MM.1S (cell line): ENCODE results near the gene NXPH4.

Source experiments
- DNase-seq: peaks from one replicate; pipeline ENCODE4 v3.0.0-alpha.2; 2015
- H2AFZ ChIP-seq: fragments of 300-600 bp; sonication (generic); 2 replicates; pipeline ENCODE4 v1.6.0; 2016; ENCODE audit warnings: antibody characterized with exemption, low read length
- H3F3A ChIP-seq: fragments of 300-600 bp; sonication (generic); 2 replicates; pipeline ENCODE4 v1.6.1; 2016; ENCODE audit warnings: mild to moderate bottlenecking, antibody characterized with exemption, low read length, moderate library complexity, mixed read lengths; ENCODE audit not compliant: insufficient read depth
- H3K27ac ChIP-seq: fragments of 300-600 bp; sonication (generic); 2 replicates; pipeline ENCODE4 v1.5.1; 2016; ENCODE audit warnings: mild to moderate bottlenecking, low read length
- H3K27me3 ChIP-seq: fragments of 300-600 bp; sonication (generic); replicated peaks from 2 replicates; pipeline ENCODE4 v1.6.0; 2016; ENCODE audit warnings: low read length; ENCODE audit not compliant: insufficient read depth
- H3K36me3 ChIP-seq: fragments of 300-600 bp; sonication (generic); replicated peaks from 2 replicates; pipeline ENCODE4 v1.6.1; 2016; ENCODE audit warnings: mild to moderate bottlenecking, low read length, mixed read lengths; ENCODE audit not compliant: insufficient read depth
- H3K4me1 ChIP-seq: fragments of 300-600 bp; sonication (generic); 2 replicates; pipeline ENCODE4 v1.6.1; 2016; ENCODE audit warnings: low read length, mixed read lengths
- H3K4me2 ChIP-seq: fragments of 300-600 bp; sonication (generic); 2 replicates; pipeline ENCODE4 v1.6.0; 2016; ENCODE audit warnings: low read depth, low read length
- H3K4me3 ChIP-seq: fragments of 300-600 bp; sonication (generic); 2 replicates; pipeline ENCODE4 v1.5.1; 2016; ENCODE audit warnings: low read length, mixed read lengths
- H3K79me2 ChIP-seq: fragments of 300-600 bp; sonication (generic); 2 replicates; pipeline ENCODE4 v1.6.1; 2016; ENCODE audit warnings: mixed run types, low read length, mixed read lengths
- H3K9ac ChIP-seq: fragments of 300-600 bp; sonication (generic); 2 replicates; pipeline ENCODE4 v1.6.1; 2016; ENCODE audit warnings: low read length, mixed read lengths
- H3K9me2 ChIP-seq: fragments of 300-600 bp; sonication (generic); replicated peaks from 2 replicates; pipeline ENCODE4 v1.6.1; 2016; ENCODE audit warnings: mild to moderate bottlenecking, low read length, mixed read lengths; ENCODE audit not compliant: insufficient read depth
- H3K9me3 ChIP-seq: fragments of 300-600 bp; sonication (generic); replicated peaks from 2 replicates; pipeline ENCODE4 v1.6.1; 2016; ENCODE audit warnings: mild to moderate bottlenecking, low read length, mixed read lengths; ENCODE audit not compliant: insufficient read depth
- H4K20me1 ChIP-seq: fragments of 300-600 bp; sonication (generic); 2 replicates; pipeline ENCODE4 v1.6.1; 2016; ENCODE audit warnings: mild to moderate bottlenecking, low read length, moderate library complexity, mixed read lengths; ENCODE audit not compliant: insufficient read depth
- EZH2 ChIP-seq: fragments of 300-600 bp; sonication (generic); optimal IDR thresholded peaks from 2 replicates; pipeline ENCODE3; 2017; ENCODE audit warnings: low read depth, mild to moderate bottlenecking, antibody characterized with exemption, low read length, mixed read lengths
- EZH2phosphoT487 ChIP-seq: fragments of 300-600 bp; sonication (generic); IDR thresholded peaks from 2 replicates; pipeline ENCODE4 v1.6.1; 2018; ENCODE audit warnings: antibody characterized with exemption, low read length
- TF ChIP-seq, protein P1 (sequence below): fragments of 300-600 bp; sonication (generic); IDR thresholded peaks from 2 replicates; pipeline ENCODE4 v1.5.1; 2016; ENCODE audit warnings: antibody characterized with exemption, low read length, mixed read lengths

NXPH4 gene

GRCh38 chr12:57205186-57205585, 11.4 kb upstream of the NXPH4 start:
- no peak overlapping the region for H3K9ac ChIP-seq
- TF ChIP-seq EZH2phosphoT487 (no peak), EZH2 (no peak)
- DNase-seq, result no peak
- no peaks in the 10 kb centered on the region for H3F3A ChIP-seq
- H2AFZ ChIP-seq, result no peak overlapping the region
- H3K9me2 ChIP-seq, result no peaks in the 10 kb centered on the region
- H3K4me2 ChIP-seq, result no peak overlapping the region
- no peak overlapping the region for H3K27ac ChIP-seq
- no peaks in the 10 kb centered on the region for H3K4me1 ChIP-seq
- peaks cover 88% of the 10 kb centered on the region for H3K27me3 ChIP-seq
- H3K79me2 ChIP-seq, result no peaks in the 10 kb centered on the region
- H3K4me3 ChIP-seq, result no peak overlapping the region
- no peaks in the 10 kb centered on the region for H3K36me3 ChIP-seq
- H3K9me3 ChIP-seq, result no peaks in the 10 kb centered on the region
- no peaks in the 10 kb centered on the region for H4K20me1 ChIP-seq

GRCh38 chr12:57205931-57206330, 10.7 kb upstream of the NXPH4 start:
- no peak for DNase-seq
- Histone ChIP-seq H3F3A (no peaks in the 10 kb centered on the region), H3K27me3 (peaks cover 90% of the 10 kb centered on the region), H2AFZ (no peak overlapping the region), H3K79me2 (no peaks in the 10 kb centered on the region), H3K9me3 (no peaks in the 10 kb centered on the region), H3K27ac (no peak overlapping the region), H3K4me2 (no peak overlapping the region), H3K9ac (no peak overlapping the region), H4K20me1 (no peaks in the 10 kb centered on the region), H3K4me3 (no peak overlapping the region), H3K4me1 (no peaks in the 10 kb centered on the region), H3K9me2 (no peaks in the 10 kb centered on the region), H3K36me3 (no peaks in the 10 kb centered on the region)
- TF ChIP-seq EZH2phosphoT487 (no peak), EZH2 (no peak)
- TF ChIP-seq, protein P1, sequence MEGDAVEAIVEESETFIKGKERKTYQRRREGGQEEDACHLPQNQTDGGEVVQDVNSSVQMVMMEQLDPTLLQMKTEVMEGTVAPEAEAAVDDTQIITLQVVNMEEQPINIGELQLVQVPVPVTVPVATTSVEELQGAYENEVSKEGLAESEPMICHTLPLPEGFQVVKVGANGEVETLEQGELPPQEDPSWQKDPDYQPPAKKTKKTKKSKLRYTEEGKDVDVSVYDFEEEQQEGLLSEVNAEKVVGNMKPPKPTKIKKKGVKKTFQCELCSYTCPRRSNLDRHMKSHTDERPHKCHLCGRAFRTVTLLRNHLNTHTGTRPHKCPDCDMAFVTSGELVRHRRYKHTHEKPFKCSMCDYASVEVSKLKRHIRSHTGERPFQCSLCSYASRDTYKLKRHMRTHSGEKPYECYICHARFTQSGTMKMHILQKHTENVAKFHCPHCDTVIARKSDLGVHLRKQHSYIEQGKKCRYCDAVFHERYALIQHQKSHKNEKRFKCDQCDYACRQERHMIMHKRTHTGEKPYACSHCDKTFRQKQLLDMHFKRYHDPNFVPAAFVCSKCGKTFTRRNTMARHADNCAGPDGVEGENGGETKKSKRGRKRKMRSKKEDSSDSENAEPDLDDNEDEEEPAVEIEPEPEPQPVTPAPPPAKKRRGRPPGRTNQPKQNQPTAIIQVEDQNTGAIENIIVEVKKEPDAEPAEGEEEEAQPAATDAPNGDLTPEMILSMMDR, result no peak

- Histone ChIP-seq H3K79me2 (no peaks in the 10 kb centered on the region), H3K4me2 (no peak overlapping the region), H3K36me3 (no peaks in the 10 kb centered on the region), H3K9ac (no peak overlapping the region), H3K9me3 (no peaks in the 10 kb centered on the region), H3K4me1 (no peaks in the 10 kb centered on the region), H4K20me1 (no peaks in the 10 kb centered on the region), H2AFZ (no peak overlapping the region), H3K9me2 (no peaks in the 10 kb centered on the region), H3F3A (no peaks in the 10 kb centered on the region), H3K4me3 (no peak overlapping the region), H3K27ac (no peak overlapping the region), H3K27me3 (peaks cover 93% of the 10 kb centered on the region)
- no peak for TF ChIP-seq EZH2
- TF ChIP-seq, protein P1, result no peak
- TF ChIP-seq EZH2phosphoT487, result no peak
- no peak for DNase-seq
Measured at GRCh38 chr12:57207731-57208630, 8.6 kb upstream of the NXPH4 start.
